Hematopoietic multipotent progenitor cell treated with erythropoietin and hydrocortisone succinate and interleukin-3 and kit ligand, for 15 days (in vitro differentiated cells): ENCODE results near the gene CACNA2D4.
"Not testable (repeated sequence)": the region's sequence is repeated elsewhere in the genome, so short reads cannot be mapped to it uniquely, and the experiment has no call there.

Source experiments
- DNase-seq: peaks from one replicate; pipeline ENCODE4 v3.0.0-alpha.2; 2015; ENCODE audit warnings: low spot score

CACNA2D4 gene

GRCh38 chr12:1832801-1833595 is 85.5 kb downstream of the CACNA2D4 start:
- no peak for DNase-seq

DNA sequence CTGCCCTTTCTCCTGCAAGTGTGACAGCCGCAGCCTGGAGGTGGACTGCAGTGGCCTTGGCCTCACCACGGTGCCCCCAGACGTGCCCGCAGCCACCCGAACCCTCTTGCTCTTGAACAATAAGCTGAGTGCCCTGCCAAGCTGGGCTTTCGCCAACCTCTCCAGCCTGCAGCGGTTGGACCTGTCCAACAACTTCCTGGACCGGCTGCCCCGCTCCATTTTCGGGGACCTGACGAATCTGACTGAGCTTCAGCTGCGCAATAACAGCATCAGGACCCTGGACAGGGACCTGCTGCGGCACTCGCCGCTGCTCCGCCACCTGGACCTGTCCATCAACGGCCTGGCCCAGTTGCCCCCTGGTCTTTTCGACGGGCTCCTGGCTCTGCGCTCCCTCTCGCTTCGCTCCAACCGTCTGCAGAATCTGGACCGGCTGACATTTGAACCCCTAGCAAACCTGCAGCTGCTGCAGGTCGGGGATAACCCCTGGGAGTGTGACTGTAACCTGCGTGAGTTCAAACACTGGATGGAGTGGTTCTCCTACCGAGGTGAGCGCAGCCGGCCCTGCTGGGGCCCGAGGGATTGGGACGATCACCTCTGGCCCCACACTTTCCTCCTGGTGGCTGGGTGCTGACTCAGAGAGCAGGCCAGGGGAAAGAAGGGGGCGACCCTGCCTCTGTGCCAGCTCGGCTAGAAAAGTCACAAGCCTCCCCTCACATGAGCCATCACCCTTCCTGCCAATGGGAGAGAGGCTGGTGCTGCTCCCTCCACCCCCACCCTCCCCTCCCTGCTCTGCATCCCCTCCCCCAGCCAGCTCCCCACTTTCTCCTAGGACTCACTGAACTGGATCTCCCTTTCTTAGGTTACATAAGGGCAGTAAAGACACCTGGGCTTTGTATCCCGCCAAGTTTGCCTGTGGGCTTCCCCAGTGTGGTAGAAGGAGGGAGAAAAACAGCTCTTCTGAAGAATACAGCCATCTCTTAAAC is 87.2 kb downstream of the CACNA2D4 start:
- peak; percentile 24 for DNase-seq

DNA sequence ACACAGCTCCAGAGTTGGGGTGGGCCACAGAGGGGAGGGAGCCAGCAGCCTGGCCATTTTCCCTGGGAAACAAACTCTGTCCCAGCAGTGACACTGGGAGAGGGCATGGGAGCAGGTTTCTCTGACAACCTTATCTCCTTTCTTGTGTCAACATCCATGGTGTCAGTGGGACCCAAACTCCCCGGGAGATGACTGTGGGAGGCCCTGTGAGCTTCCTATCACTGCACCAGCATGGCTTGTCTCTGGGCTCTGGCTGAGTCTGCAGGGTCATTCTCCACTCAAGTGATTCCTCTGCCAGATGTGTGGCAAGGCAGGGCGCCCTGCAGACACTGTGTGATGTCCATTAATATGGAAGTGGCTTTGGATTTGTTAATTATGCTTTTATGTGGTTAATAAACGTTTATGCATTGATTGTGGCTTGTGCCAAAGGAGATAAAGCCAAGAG is 88.0 kb downstream of the CACNA2D4 start:
- DNase-seq, result no peak

GRCh38 chr12:1829306-1829900 is 89.0 kb downstream of the CACNA2D4 start:
- no peak for DNase-seq

DNA sequence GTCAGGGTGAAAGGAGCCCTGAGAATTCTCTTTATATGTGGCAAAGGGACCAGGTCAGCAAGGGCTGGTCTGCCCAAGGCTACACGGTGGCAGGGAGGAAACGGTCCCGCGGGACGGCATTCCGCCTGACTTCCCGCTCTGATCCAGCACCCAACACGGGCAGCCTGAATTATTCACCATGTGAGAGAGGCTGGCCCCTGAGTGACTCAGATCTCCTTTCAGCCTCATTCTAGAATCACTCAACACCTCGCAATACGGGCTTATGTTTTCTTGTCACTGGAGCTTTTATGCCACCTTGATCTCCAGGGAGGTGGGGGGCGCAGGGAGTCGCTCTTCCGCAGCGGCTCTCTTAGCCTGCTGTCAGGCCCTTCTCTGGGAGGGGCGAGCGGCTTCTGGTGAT is 89.6 kb downstream of the CACNA2D4 start:
- no peak for DNase-seq

DNA sequence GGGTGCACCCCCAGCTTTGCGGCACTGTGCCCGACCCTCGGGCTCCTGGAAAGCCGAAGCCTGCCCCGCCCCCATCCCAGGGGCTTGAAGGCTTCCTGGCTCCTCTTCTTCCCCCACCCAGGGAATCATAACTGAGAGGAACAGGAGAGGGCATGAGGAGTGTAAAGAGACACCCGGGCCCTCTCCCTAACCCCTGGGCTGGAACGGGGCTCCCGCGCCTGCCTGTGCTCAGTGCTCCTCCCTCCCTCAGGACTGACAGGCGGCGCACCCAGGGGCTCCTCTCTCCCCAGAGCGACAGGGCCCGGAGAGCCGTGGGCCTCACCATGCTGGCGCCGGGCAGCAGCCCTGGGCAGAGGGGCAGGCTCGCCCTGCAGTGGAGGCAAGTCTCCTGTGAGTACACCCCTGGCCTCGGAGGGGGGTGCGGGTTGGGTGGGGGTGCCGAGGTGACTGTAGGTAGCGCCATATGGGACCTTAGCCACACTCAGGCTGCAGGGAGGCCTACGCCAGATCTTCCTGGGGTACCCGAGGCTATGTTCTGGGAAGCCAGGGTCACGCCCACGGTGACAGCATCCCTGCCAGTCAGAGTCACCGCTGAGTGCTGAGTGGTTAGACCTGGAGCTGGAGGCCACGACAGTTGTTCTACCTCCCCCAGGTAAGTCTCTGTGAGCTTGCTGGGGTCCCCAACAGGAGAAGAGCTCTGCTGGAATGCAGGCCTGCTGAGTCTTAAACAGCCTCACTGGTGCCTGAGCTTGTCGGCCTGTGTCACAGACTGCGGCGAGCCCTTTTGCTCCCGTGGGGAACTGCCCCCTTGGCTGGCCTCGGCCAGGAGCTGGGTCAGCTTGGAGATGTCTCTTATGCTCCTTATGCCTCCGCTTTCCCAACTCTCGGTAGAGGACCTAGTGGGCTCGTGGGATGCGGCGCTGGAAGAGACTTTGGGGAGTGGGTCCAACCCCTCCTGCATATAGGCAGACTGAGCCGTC is 90.3 kb downstream of the CACNA2D4 start:
- DNase-seq, result no peak

DNA sequence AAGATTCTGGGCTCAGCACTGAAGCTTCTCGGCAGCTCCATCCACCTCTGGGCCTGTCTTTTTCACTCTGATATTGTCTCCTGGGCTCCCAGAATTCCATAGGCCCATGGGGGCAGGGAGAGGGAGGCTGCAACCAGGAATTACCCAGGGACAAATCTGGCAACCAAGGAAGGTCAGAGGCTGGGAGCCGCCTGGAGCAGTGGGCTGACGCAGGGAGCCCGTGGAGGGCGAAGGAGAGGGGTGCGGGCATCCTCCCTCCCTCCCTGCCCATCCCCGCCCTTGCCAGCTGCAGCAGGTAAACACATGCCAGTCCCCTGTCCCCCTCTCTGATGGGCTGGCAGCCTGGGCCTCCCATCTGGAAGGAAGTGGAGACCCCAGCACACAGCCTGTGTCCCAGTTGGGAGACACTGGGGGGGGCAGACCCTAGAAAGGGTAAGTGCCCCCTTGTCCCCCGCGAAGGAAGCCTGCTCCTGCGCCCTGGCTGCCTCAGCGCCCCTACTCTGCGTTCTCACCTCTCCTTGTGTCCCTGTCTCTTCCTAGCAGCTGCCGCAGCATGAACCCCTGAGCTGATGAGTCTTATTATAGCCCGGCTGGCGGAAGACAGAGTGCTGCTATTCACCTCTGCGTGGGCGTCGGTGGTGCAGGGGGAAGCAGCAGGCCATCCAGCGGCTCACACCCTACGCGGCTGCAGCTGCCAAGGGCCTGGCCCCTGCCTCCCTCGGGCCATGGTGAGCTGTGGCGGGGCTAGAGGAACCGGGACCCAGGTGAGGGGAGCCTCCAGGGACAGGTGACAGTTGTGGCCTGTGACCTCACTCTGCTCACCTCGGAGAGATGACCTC is 91.4 kb downstream of the CACNA2D4 start:
- no peak for DNase-seq

DNA sequence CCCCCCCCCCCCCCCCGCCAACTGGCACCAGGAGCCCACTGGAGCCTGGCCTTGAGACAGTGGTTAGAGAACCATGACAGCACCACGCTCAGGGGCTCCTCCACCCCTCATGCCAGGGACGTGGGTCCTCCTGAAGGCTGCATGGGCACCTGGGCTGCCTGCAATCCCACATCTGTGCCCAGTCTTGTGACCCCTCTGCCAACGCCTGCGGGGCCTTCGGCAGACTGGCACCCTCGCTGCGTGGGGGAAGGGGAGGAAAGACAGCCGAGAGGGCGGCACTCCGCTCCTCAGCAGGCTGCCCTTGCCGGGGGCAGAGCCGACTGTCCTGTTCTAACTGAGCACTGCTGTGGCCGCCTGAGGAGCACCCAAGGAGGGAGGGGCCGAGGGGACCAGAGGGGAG is 92.1 kb downstream of the CACNA2D4 start:
- DNase-seq, result no peak

- DNase-seq, result no peak
These were observed 92.9 kb downstream of the CACNA2D4 start for GRCh38 chr12:1825382-1826102.

DNA sequence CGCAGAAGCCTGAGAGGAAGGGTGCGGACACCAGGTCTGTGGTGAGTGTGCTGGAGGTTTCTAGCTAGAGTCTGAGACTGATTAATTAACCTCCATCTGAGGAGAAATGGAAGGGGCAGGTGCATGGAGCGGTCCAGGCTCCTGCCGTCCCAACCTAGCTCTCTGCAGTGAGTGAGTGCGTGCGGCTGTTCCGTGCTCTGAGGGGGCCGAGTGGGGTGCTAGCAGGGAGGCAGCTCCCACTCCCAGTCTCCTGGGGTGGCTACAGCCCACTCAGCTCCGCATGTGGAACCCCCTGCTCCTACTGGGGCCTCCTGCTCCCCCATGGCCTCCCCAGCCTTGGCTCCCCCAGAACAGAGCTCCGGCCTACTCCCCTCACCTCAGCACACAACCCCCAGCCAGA is 95.2 kb downstream of the CACNA2D4 start:
- no peak for DNase-seq

DNA sequence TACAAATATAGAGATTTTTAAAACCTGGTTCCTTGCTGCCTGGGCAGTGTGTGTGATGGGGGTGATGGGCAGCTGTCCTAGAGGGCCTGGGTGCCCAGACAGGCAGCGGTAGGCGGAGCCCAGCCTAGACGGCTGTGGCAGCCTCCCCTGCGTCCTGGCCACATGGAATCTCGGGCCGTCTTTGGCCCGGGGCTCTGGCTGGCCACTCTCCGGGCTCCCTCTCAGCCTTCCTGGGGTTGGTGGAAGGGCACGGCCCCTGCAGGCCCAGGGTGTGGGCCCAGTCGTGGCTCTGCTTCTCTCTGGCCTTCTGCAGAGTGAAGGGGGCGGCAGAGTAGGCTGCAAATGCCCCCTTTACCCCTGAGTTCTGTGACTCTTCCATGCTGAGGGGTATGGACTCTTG is 95.8 kb downstream of the CACNA2D4 start:
- DNase-seq, result no peak

DNA sequence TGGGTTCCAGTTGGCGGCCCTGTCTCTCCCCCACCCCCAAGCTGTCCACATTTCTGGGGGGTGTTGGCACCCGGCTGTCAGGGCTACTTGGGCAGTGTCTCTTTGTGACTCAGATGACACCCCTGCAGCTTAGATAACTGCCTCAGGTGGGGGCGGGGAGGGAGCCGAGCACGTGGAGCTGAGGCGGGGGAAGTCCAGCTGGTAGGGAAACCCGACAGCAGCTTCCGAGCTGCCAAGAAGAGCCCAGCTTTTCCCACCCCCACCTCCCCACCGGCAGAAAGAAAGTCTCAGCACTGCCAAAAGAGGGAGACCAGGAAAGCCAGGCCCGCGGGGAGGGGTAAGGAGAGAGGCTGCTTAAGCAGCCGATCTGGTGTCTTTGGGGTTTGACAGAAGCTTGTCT is 96.6 kb downstream of the CACNA2D4 start:
- no peak for DNase-seq

DNA sequence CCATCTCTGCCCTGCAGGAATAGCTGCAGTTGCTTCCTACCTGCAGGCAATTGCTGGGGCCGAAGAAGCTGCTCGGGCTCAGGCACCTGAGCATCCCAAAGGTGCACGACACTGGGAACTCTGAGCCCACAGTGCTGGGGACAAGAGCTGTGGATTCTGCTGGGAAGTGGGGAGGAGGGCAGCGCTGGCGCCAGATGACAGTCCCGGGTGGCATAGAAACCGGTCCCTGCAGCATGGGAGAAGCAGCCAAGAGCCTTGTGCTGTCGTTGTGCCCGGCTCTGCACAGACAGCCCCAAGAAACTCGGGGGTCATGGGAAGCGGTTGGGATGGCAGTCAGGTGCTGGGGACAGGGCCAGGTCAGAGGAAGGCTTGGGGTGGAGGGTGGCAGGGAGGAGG is 97.6 kb downstream of the CACNA2D4 start:
- no peak for DNase-seq

- DNase-seq, result no peak
These were observed 98.1 kb downstream of the CACNA2D4 start, which contains the start of gene LRTM2 for GRCh38 chr12:1820191-1820895. Gene LRTM2, plus strand, starts transcription at chr12:1820565. Its CDS starts 7,584 bp downstream, at chr12:1828149.

DNA sequence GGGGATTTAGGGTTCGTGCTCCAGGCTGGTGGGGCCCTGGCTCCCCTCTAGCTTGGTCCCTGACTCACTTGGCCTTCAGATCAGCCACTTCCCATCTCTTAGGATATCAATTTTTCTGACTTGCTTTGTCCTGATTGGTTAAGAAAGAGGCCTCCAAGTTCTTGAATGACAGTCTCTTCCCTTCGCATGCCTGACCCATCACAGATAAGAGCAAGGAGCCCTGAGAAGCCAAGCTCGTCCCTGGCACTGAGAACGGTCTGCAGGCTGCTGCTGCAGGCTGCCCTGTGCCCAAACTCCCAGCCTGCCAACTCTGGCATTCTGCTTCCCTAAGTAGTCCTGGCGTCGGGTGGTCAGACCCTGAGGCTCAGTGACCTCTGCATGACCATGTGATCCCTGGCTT is 98.9 kb downstream of the CACNA2D4 start:
- DNase-seq, result peak; percentile 41

- DNase-seq, result no peak
These were observed 99.4 kb downstream of the CACNA2D4 start for GRCh38 chr12:1819050-1819449.

DNA sequence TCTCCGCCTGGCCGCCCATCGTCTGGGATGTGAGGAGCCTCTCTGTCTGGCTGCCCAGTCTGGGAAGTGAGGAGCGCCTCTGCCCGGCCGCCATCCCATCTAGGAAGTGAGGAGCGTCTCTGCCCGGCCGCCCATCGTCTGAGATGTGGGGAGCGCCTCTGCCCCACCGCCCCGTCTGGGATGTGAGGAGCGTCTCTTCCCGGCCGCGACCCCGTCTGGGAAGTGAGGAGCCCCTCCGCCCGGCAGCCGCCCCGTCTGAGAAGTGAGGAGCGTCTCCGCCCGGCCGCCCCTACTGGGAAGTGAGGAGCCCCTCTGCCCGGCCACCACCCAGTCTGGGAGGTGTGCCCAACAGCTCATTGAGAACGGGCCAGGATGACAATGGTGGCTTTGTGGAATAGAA is 100.5 kb downstream of the CACNA2D4 start:
- DNase-seq, result not testable (repeated sequence)

DNA sequence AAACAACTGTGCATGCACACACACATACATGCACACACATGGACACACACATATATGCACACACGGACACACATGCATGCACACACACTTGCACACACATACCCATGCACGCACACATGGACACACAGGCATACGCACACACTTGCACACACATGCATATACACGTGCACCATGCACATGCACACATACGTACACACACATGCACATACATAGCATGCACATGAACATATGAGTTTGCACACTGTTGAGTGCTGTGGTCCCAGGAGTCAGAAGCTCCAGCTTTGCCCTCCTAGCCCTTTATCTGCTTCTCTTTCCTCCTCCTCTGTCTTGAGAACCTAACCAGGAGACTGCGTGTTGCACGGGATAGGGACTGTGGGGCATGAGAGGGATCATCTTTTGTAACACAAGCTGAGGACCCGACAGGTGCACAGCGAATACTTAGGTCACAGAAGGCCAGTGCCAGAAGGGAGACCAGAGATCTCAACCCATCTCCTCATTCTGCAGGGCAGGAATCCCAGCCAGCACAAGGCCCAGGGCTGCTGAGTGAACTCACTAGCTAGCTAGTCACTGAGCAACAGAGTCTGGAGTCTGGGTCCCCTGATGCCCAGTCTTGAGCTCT is 101.6 kb downstream of the CACNA2D4 start:
- no peak for DNase-seq
